HCT116 (cell line): Measurements from ENCODE around the gene ALOX15.

Experiments
- ATF3 ChIP-seq: IDR thresholded peaks from 2 replicates; pipeline ENCODE4 v1.6.1; 2012
- CTCF ChIP-seq, 3 experiments: fragments of 200-600 bp in 1 of 3; sonication (generic) in 1 of 3; IDR thresholded peaks in 2 of 3; conservative IDR thresholded peaks in 1 of 3; 2 replicates each; pipeline ENCODE4 v1.5.1; 2012 to 2017; ENCODE audit warnings: low read depth in 2 of 3, low read length in 2 of 3, antibody characterized with exemption in 1 of 3, borderline replicate concordance in 1 of 3, control low read depth in 1 of 3, mild to moderate bottlenecking in 1 of 3, mixed read lengths in 1 of 3, mixed run types in 1 of 3, moderate library complexity in 1 of 3; ENCODE audit not compliant: insufficient read depth in 1 of 3
- MAX ChIP-seq: IDR thresholded peaks from 2 replicates; pipeline ENCODE4 v1.6.1; 2012
- POLR2A ChIP-seq: IDR thresholded peaks from 2 replicates; pipeline ENCODE4 v1.7.0; 2011; ENCODE audit warnings: borderline replicate concordance; ENCODE audit not compliant: insufficient read depth, insufficient read length; ENCODE audit errors: extremely low read depth
- REST ChIP-seq: IDR thresholded peaks from 2 replicates; pipeline ENCODE4 v1.6.1; 2012; ENCODE audit warnings: low read depth
- SIN3A ChIP-seq: IDR thresholded peaks from 2 replicates; pipeline ENCODE4 v1.6.1; 2012; ENCODE audit warnings: low read depth
- YY1 ChIP-seq: IDR thresholded peaks from 2 replicates; pipeline ENCODE4 v1.6.1; 2011; ENCODE audit warnings: low read length, low read depth, moderate library complexity, mild to moderate bottlenecking; ENCODE audit not compliant: insufficient replicate concordance; ENCODE audit errors: extremely low read depth
- ZFX ChIP-seq: fragments of 450-650 bp; IDR thresholded peaks from 2 replicates; pipeline ENCODE4 v1.6.1; 2017

DNA sequence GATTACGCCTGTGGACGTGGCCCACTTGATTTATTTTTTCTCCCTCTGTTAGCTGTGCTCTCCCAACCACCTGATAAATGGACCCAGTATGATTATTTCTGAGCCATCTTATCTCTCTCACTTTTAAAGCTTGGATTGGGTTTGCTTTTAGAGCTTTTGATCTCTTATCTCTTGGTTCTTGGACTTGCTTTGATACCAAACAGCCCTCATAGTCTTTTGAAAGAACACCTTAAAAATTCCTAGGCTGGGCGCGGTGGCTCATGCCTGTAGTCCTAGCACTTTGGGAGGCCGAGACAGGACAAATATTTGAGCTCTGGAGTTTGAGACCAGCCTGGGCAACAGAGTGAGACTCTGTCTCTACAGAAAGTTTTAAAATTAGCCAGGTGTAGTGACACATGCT is 31.3 kb downstream of the ALOX15 start:
- TF ChIP-seq MAX (no peak), CTCF (IDR thresholded peaks at IDR 0.05 in 2 of 3, conservative IDR thresholded peaks at IDR 0.05 in 1 of 3; ENCODE audit: borderline replicate concordance in 1 of 3, insufficient read depth in 1 of 3, low read depth in 2 of 3, low read length in 2 of 3) (no peak), SIN3A (no peak), POLR2A (no peak), ZFX (no peak), ATF3 (no peak), YY1 (no peak), REST (no peak)
